GM12864 (cell line): ENCODE measurements around the gene HDDC2.

Experiments used
- DNase-seq: peaks from one replicate; pipeline ENCODE4 v3.0.0-alpha.2; 2011; ENCODE audit warnings: low read depth
- H3K4me3 ChIP-seq: 2 replicates; pipeline ENCODE4 v1.5.1; 2011; ENCODE audit warnings: mild to moderate bottlenecking, low read depth, low read length, control low read depth
- TF ChIP-seq, protein P1 (sequence below): IDR thresholded peaks from 2 replicates; pipeline ENCODE4 v1.5.1; 2011; ENCODE audit warnings: low read depth, mild to moderate bottlenecking, moderate library complexity, low read length, control low read depth, inconsistent platforms; ENCODE audit errors: missing control alignments

Gene HDDC2

DNA sequence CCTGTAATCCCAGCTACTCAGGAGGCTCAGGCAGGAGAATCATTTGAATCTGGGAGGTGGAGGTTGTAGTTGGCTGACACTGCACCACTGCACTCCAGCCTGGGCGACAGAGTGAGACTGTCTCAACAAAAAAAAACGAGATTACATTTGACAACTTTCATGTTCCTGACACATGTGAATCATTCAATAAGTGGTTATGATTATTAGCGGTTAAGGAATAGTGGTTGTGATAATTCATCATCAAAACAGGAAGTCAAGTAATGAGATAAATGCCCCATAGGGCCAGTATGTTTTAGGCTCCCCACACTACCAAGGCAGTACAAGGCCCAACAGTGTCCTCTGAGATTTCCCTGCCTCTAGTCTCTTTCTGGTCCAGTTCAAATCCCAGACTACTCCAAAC lies 2.5 kb downstream of the HDDC2 start:
- no peak for DNase-seq

GRCh38 chr6:125296471-125296870 lies 5.3 kb downstream of the HDDC2 start:
- DNase-seq, result no peak
- H3K4me3 ChIP-seq, result no peak overlapping the region
- TF ChIP-seq, protein P1, sequence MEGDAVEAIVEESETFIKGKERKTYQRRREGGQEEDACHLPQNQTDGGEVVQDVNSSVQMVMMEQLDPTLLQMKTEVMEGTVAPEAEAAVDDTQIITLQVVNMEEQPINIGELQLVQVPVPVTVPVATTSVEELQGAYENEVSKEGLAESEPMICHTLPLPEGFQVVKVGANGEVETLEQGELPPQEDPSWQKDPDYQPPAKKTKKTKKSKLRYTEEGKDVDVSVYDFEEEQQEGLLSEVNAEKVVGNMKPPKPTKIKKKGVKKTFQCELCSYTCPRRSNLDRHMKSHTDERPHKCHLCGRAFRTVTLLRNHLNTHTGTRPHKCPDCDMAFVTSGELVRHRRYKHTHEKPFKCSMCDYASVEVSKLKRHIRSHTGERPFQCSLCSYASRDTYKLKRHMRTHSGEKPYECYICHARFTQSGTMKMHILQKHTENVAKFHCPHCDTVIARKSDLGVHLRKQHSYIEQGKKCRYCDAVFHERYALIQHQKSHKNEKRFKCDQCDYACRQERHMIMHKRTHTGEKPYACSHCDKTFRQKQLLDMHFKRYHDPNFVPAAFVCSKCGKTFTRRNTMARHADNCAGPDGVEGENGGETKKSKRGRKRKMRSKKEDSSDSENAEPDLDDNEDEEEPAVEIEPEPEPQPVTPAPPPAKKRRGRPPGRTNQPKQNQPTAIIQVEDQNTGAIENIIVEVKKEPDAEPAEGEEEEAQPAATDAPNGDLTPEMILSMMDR, result no peak

More for the DNA sequence above, 2.5 kb downstream of the HDDC2 start:
- no peak overlapping the region for H3K4me3 ChIP-seq
- TF ChIP-seq, protein P1, result no peak

DNA sequence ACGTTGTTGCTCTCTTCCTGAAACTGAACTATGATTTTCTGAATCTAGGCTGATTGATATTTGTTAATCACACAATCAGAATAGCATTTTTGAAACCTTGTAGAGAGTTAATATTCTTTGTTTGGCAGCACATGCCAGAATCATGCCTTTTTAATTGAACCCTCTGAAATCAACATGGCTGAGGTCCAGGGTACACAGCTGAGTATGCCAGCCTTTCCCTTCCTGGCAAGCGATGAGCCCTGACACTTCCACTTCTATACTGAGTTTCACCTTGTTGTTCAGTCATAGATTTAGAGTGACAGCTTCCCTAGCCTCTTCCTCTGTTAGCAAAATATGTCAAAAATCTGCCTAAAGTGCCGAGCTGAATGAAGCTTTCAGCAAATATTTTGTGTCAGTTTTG lies 6.8 kb downstream of the HDDC2 start:
- no peak for DNase-seq
- H3K4me3 ChIP-seq, result no peak overlapping the region
- TF ChIP-seq, protein P1, result no peak

- no peak for DNase-seq
- TF ChIP-seq, protein P1, result no peak
- H3K4me3 ChIP-seq, result no peak overlapping the region
Measured at GRCh38 chr6:125294036-125294435, 7.7 kb downstream of the HDDC2 start.

- H3K4me3 ChIP-seq, result no peak overlapping the region
- TF ChIP-seq, protein P1, result no peak
- no peak for DNase-seq
Measured at GRCh38 chr6:125293587-125293986, 8.2 kb downstream of the HDDC2 start.

- DNase-seq, result no peak
- no peak overlapping the region for H3K4me3 ChIP-seq
- TF ChIP-seq, protein P1, result no peak
Measured at GRCh38 chr6:125287718-125288117, 14.0 kb downstream of the HDDC2 start.

DNA sequence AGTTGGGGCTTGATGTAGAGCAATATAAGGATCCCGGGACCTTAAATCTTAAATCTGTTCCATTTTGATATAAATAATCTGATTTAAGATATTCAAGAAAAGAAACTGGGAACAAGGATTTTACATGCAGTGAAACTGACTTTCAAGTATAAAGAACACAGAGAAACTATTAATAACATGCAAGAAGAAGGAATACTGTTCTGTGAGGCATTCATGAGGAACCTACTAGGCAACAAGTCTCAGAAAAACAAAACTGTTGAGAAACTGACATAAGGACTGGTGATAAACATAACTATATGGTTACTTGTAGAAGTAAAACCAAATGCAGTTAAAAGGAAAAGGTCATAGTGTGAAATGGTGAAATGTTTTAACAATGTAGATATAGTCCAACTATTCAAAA lies 15.8 kb downstream of the HDDC2 start:
- no peak overlapping the region for H3K4me3 ChIP-seq
- DNase-seq, result no peak
- TF ChIP-seq, protein P1, result no peak
